Testis (tissue), 3 donors: ENCODE data around the gene NR2E1. TPM values are rescaled to one million over a fixed set of nuclear protein-coding genes. Genes with fewer than 3 reads are reported as not detected.

Experiments
- DNase-seq: peaks from one replicate; pipeline ENCODE4 v3.0.0-alpha.2; 2019
- H3K27ac ChIP-seq, 2 donors: fragments of 200-600 bp; sonication (generic); one replicate each; pipeline ENCODE4 v1.5.1; 2019
- H3K27me3 ChIP-seq: fragments of 200-600 bp; sonication (generic); one replicate; pipeline ENCODE4 v1.5.1; 2019
- H3K36me3 ChIP-seq: fragments of 200-600 bp; sonication (generic); one replicate; pipeline ENCODE4 v1.5.1; 2017; ENCODE audit warnings: low read depth; ENCODE audit errors: missing control alignments
- H3K4me1 ChIP-seq: fragments of 200-600 bp; sonication (generic); one replicate; pipeline ENCODE4 v1.5.1; 2019
- H3K4me3 ChIP-seq, 2 donors: fragments of 200-600 bp; sonication (generic); one replicate each; pipeline ENCODE4 v1.5.1; 2017 to 2019
- H3K9me3 ChIP-seq: fragments of 200-600 bp; sonication (generic); one replicate; pipeline ENCODE4 v1.5.1; 2017
- CTCF ChIP-seq, 3 experiments: fragments of 450-650 bp in 2 of 3; fragments of 200-600 bp in 1 of 3; sonication (generic) in 1 of 3; IDR thresholded peaks; one replicate each; pipeline ENCODE4 v1.5.1; 2016 to 2019; ENCODE audit warnings: antibody characterized with exemption in 3 of 3, mild to moderate bottlenecking in 2 of 3, moderate library complexity in 1 of 3
- POLR2A ChIP-seq: fragments of 450-650 bp; IDR thresholded peaks from one replicate; pipeline ENCODE4 v1.6.1; 2017; ENCODE audit warnings: antibody characterized with exemption, mild to moderate bottlenecking, moderate library complexity
- WGBS, 2 donors: methylation state at CpG; one replicate each; pipeline ENCODE4 v1.1.5; 2018; 5-methylcytosine and 5-hydroxymethylcytosine counted together
- intact Hi-C: fragments of 100-400 bp; cut with DNase I; formaldehyde crosslinking; loops from one replicate; pipeline ENCODE4 v1.15.1; 2023; ENCODE audit warnings: low total_unique reads
- polyA plus RNA-seq: library from polyadenylated mRNA; stranded (reverse); fragments of 350-450 nt; fragmentation: Illumina TruSeq; extraction: RNeasy Lipid Tissue Mini Kit (QIAGEN cat#74804); gene quantifications from one replicate; pipeline ENCODE4 v1.2.3, GENCODE V29; 2014; ENCODE audit warnings: low read depth, low replicate concordance; ENCODE audit not compliant: insufficient read depth
- total RNA-seq, 2 donors: library from RNA; depleted of rRNA; stranded (reverse); fragments of >200 nt; gene quantifications; one replicate each; pipeline ENCODE4 v1.2.3, GENCODE V29; 2016

Gene NR2E1
- total and polyA plus RNA-seq, 3 donors from 2014 or later, result 0.12 to 0.39 (median 0.30) TPM

- Histone ChIP-seq H3K4me3 (no peak overlapping the region), H3K36me3 (no peaks in the 10 kb centered on the region), H3K4me1 (no peaks in the 10 kb centered on the region), H3K27ac (no peak overlapping the region), H3K9me3 (no peaks in the 10 kb centered on the region), H3K27me3 (no peaks in the 10 kb centered on the region)
- DNase-seq, result no peak
- intact Hi-C loops, result no loop called here
- 59 to 69% methylated on average over 4 of the region's 4 CpGs for WGBS, 2 donors
- TF ChIP-seq CTCF (IDR thresholded peaks at IDR 0.05), result no peak
- TF ChIP-seq POLR2A, result no peak
Measured at GRCh38 chr6:108132863-108133262, 33.0 kb upstream of the NR2E1 start.

GRCh38 chr6:108133594-108134179 is 32.1 kb upstream of the NR2E1 start:
- peak overlapping the region; percentile 52 to 74 for H3K27ac ChIP-seq
- WGBS, 2 donors, result 7 to 18% methylated on average over 30 to 36 of the region's 36 CpGs
- H3K4me3 ChIP-seq, result peak overlapping the region; percentile 39 to 53
- H3K4me1 ChIP-seq, result no peaks in the 10 kb centered on the region
- no peaks in the 10 kb centered on the region for H3K36me3 ChIP-seq
- no peaks in the 10 kb centered on the region for H3K27me3 ChIP-seq
- TF ChIP-seq CTCF (IDR thresholded peaks at IDR 0.05) (no peak), POLR2A (no peak)
- H3K9me3 ChIP-seq, result no peaks in the 10 kb centered on the region
- DNase-seq, result peak; percentile 73
- intact Hi-C loops, result no loop called here

- Histone ChIP-seq H3K27me3 (no peaks in the 10 kb centered on the region), H3K4me1 (no peaks in the 10 kb centered on the region), H3K27ac (peak overlapping the region; percentile 52 to 74), H3K9me3 (no peaks in the 10 kb centered on the region), H3K4me3 (peak overlapping the region in 1 of 2 donors; percentile 53), H3K36me3 (no peaks in the 10 kb centered on the region)
- intact Hi-C loops, result no loop called here
- no peak for DNase-seq
- TF ChIP-seq CTCF (IDR thresholded peaks at IDR 0.05) (no peak), POLR2A (no peak)
- WGBS, 2 donors, result 34 to 38% methylated on average over 18 of the region's 18 CpGs
Measured at GRCh38 chr6:108134213-108134970, 31.4 kb upstream of the NR2E1 start.

- intact Hi-C loops, result no loop called here
- no peak for DNase-seq
- Histone ChIP-seq H3K36me3 (no peaks in the 10 kb centered on the region), H3K9me3 (no peaks in the 10 kb centered on the region), H3K27me3 (no peaks in the 10 kb centered on the region), H3K27ac (no peak overlapping the region), H3K4me1 (no peaks in the 10 kb centered on the region), H3K4me3 (no peak overlapping the region)
- TF ChIP-seq POLR2A (no peak), CTCF (IDR thresholded peaks at IDR 0.05) (no peak)
- WGBS, 2 donors, result 82 to 85% methylated on average over 1 of the region's 1 CpG
Measured at GRCh38 chr6:108142240-108142639, 23.6 kb upstream of the NR2E1 start.

- WGBS, 2 donors, result 82 to 86% methylated on average over 6 of the region's 6 CpGs
Measured at GRCh38 chr6:108145639-108146038, 20.2 kb upstream of the NR2E1 start.

More at GRCh38 chr6:108145639-108146038, 20.2 kb upstream of the NR2E1 start:
- H3K4me1 ChIP-seq, result no peaks in the 10 kb centered on the region
- H3K4me3 ChIP-seq, result no peak overlapping the region
- no peaks in the 10 kb centered on the region for H3K9me3 ChIP-seq
- no peak overlapping the region for H3K27ac ChIP-seq
- no peak for TF ChIP-seq CTCF (IDR thresholded peaks at IDR 0.05)
- no peak for TF ChIP-seq POLR2A
- no peaks in the 10 kb centered on the region for H3K27me3 ChIP-seq
- DNase-seq, result no peak
- H3K36me3 ChIP-seq, result no peaks in the 10 kb centered on the region
- intact Hi-C loops, result no loop called here
